Gastroesophageal sphincter (tissue), 3 donors: ENCODE results near the gene BAZ1A.

Experiments
- POLR2A ChIP-seq, 2 donors: fragments of 450-650 bp; IDR thresholded peaks; one replicate each; pipeline ENCODE4 v1.6.1; 2017; ENCODE audit warnings: antibody characterized with exemption in 2 of 2, mild to moderate bottlenecking in 2 of 2, moderate library complexity in 1 of 2
- POLR2AphosphoS5 ChIP-seq: sonication (generic); formaldehyde crosslinking; IDR thresholded peaks from one replicate; pipeline ENCODE4 v1.6.1; 2017; ENCODE audit warnings: antibody characterized with exemption
- TF ChIP-seq, protein P1 (sequence below), 4 experiments: fragments of 200-600 bp in 2 of 4; fragments of 450-650 bp in 2 of 4; sonication (generic) in 1 of 4; IDR thresholded peaks; one replicate each; pipeline ENCODE4 v1.5.1; 2017 to 2019; ENCODE audit warnings: antibody characterized with exemption in 4 of 4, mild to moderate bottlenecking in 2 of 4, moderate library complexity in 2 of 4

- TF ChIP-seq, protein P1, sequence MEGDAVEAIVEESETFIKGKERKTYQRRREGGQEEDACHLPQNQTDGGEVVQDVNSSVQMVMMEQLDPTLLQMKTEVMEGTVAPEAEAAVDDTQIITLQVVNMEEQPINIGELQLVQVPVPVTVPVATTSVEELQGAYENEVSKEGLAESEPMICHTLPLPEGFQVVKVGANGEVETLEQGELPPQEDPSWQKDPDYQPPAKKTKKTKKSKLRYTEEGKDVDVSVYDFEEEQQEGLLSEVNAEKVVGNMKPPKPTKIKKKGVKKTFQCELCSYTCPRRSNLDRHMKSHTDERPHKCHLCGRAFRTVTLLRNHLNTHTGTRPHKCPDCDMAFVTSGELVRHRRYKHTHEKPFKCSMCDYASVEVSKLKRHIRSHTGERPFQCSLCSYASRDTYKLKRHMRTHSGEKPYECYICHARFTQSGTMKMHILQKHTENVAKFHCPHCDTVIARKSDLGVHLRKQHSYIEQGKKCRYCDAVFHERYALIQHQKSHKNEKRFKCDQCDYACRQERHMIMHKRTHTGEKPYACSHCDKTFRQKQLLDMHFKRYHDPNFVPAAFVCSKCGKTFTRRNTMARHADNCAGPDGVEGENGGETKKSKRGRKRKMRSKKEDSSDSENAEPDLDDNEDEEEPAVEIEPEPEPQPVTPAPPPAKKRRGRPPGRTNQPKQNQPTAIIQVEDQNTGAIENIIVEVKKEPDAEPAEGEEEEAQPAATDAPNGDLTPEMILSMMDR (IDR thresholded peaks at IDR 0.05) = no peak
- no peak for TF ChIP-seq POLR2A (IDR thresholded peaks at IDR 0.05)
- TF ChIP-seq POLR2AphosphoS5 = no peak
Observed at GRCh38 chr14:34776611-34777010, 98.5 kb downstream of the BAZ1A start.
